PFSK-1 (cell line): ENCODE results near the gene VILL.

Experiments
- POLR2AphosphoS5 ChIP-seq: IDR thresholded peaks from 2 replicates; pipeline ENCODE4 v1.6.1; 2012; ENCODE audit warnings: low read depth, mild to moderate bottlenecking, control low read depth, low read length, moderate library complexity
- REST ChIP-seq, 2 experiments: IDR thresholded peaks; 2 replicates each; pipeline versions ENCODE4 v1.6.1 to v1.8.0; 2011 to 2012; ENCODE audit warnings: low read depth in 2 of 2, low read length in 2 of 2, control low read depth in 1 of 2, inconsistent platforms in 1 of 2, mild to moderate bottlenecking in 1 of 2, moderate library complexity in 1 of 2; ENCODE audit not compliant: insufficient read depth in 1 of 2
- SIN3A ChIP-seq: IDR thresholded peaks from 2 replicates; pipeline ENCODE4 v1.6.1; 2012; ENCODE audit warnings: mild to moderate bottlenecking, low read length, moderate library complexity, borderline replicate concordance; ENCODE audit not compliant: insufficient read depth
- TAF1 ChIP-seq: IDR thresholded peaks from 2 replicates; pipeline ENCODE4 v1.6.1; 2012; ENCODE audit warnings: low read length, control low read depth, borderline replicate concordance; ENCODE audit not compliant: insufficient read depth

DNA sequence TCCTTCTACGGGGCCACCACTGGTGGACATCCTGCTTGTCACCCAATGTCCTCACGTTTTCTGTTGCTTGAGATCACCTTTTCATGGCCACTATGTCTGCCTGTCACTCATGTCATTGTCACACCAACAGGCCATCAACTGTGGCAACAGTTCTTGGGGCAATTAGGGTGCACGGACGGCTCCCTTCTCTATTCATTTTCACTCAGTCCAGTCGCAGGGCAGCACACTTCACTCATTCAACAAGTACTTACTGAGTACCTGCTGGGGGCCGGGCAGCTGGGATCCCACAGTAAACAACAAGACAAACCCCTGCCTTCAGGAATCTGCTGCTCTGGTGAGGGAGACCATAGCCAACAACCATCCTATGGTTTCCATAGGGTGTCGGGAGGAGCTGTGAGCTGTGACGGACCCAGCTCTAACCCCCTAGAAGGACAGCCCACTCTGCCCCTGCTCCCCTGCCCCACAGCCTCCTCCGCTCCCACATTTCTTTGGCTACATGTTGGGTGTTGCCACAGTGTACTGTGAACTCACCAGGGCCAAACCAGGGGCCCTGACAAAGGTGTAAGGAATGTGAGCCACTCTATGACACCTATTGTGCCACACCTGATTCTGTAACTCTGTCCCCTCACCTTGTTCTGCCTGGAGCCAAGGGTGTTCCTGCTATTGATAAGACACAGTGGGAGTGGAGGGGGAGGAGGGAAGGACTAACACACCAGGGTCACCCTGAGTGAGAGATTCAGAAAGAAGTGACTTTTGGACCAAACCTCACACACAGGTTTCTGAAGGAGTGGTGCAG, 1.9 kb downstream of the VILL start:
- TF ChIP-seq REST (IDR thresholded peaks at IDR 0.05; ENCODE audit: insufficient read depth in 1 of 2, low read depth in 2 of 2, low read length in 2 of 2) (no peak), TAF1 (no peak), POLR2AphosphoS5 (no peak), SIN3A (no peak)
